GM18868 (cell line): ENCODE results near the gene GRIP1.

Experiments
- ATAC-seq: cut with Tn5 transposase; IDR thresholded peaks from one replicate; pipeline ENCODE4 v1.9.1; 2021; ENCODE audit warnings: mild to moderate bottlenecking, moderate library complexity; ENCODE audit not compliant: unreplicated experiment

Gene GRIP1

GRCh38 chr12:66602483-66603143 is 76.3 kb downstream of the GRIP1 start:
- no peak for ATAC-seq

- no peak for ATAC-seq
Observed at GRCh38 chr12:66600903-66601302, 78.0 kb downstream of the GRIP1 start.

DNA sequence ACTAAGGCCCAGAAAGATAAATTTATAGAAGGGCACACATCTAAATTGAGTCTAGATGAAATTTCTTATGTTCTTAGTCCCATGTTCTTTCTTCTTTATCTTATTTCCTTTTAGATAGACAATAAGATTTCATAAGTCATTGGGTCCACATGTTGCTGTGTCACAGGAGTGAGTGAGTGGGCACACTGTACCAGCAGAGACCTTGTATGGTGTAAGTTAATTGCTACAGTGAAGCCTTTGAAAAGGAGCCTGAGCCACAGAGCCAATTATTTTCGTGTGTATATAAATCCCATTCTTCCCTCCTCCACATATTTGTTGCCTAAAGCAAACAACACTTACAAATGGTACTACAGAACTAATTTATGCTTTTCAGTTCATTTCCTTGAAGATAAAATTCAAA is 79.1 kb downstream of the GRIP1 start:
- no peak for ATAC-seq

GRCh38 chr12:66598608-66599007 is 80.3 kb downstream of the GRIP1 start:
- no peak for ATAC-seq

GRCh38 chr12:66598079-66598478 is 80.8 kb downstream of the GRIP1 start:
- no peak for ATAC-seq

GRCh38 chr12:66596199-66596598 is 82.7 kb downstream of the GRIP1 start:
- no peak for ATAC-seq

DNA sequence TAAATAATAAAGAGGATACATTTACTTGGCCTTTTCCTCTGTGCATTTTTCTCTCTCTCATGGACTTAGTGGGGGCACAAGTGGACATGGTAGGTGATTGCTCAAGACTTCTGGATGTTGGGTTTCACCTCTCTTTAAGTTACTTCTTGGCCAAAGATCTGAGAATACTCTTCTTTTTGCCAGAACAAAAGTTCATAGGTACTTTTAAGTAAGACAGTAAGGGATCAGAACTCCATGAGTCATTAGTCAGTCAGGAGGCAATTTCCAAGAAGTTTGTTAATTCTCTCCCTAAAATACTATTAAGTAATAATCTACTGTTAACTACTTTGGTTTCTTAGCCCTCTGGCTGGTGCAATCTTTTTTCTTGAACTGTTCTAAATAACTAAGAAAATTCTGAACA is 84.2 kb downstream of the GRIP1 start:
- no peak for ATAC-seq

DNA sequence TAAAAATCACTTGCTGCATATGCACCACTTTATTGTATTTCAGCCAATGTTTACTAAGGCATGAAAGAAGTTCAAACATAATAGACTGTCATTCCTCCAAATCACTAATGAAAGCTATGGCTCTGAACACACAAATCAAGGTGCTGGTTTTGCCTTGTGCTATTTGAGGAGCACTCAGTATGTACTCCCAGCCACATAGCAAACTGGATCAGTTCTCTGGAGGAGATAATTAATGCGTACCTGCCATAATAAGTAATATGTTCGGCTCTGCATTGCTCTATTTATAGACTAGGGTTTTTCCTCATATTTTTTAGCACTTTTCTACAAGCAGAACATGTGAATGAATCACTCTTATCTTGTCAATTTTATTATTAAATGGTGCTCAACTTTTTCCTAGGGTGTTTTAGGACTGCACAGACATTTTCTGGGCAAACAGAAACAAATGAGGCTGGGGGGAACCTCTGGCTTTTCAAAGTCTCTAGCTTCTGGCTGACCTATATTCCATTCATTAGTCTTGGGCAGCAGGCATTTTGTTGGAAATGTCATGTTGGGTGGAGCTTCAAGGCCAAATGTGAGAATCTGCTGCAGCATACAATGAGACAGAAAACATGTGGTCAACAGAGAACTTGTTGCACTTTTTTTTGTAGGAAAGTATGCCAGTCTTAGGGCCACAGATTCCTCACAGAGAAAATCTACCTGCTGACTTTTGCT is 88.4 kb downstream of the GRIP1 start:
- ATAC-seq = no peak

DNA sequence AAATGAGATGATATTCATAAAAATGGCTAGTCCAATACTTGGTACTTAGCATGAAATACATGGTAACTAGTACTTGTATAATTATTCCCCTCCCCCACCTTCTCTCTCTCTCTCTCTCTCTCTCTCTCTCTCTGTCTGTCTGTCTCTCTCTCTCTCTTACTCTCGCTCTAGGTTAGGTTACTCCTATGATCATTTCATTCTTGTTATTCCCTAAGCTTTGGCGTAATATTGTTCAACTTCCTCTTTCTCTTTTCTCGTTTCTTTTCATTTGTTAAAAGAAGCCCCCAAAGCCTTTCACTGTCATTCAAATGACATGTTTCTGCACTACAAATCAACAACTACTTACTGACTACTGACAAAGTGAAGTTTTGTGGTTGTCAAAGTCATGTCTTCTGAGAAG is 89.8 kb downstream of the GRIP1 start:
- ATAC-seq = peak; percentile 68

- peak; percentile 65 for ATAC-seq
Observed at GRCh38 chr12:66587912-66588311, 91.0 kb downstream of the GRIP1 start.

- ATAC-seq = no peak
Observed at GRCh38 chr12:66584673-66585072, 94.2 kb downstream of the GRIP1 start.

- ATAC-seq = peak; percentile 81
Observed at GRCh38 chr12:66573605-66574004, 105.3 kb downstream of the GRIP1 start.

DNA sequence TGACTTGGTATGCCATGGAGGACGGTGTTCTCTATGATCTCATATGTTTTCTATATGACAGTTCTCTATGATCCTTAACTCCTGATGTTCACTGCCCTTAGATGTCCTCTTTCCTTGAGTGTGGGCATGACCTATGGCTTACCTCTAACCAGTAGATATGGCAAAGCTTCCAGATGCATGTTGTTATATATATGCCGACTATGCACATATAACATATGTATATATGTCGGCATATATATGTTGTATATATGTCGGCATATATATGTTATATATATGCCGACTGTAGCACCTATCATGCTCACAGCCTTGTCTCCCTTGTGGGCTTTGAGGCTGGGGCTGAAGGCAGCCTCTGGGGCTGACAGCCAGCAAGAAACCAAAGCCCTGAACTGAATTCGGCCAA is 106.0 kb downstream of the GRIP1 start:
- no peak for ATAC-seq

DNA sequence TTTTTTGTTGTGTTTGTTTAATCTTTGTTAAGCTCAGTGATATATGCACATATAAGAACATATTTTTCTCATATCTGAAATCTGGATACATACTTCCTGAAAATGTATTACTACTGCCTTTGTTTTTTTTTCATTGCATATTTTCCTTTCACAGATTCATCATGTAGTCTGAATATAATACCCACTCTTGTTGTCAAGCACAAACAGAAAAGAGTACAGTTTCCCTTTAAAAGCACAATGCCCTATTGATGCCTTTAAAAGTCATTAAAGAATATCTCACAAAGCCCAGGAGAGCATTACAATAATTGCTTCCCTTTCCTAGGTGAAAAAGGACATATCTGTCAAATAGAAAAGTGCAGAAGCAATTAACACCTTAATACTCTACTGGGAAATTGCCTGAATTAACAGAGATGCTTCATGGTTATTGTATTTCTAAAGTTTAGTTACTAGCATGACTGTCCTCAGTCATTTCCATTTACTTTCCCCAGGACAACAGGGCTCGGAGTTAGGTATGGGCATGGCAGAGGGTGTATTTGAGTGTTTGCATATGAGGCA is 107.4 kb downstream of the GRIP1 start:
- ATAC-seq = no peak

GRCh38 chr12:66563220-66563619 is 115.7 kb downstream of the GRIP1 start:
- ATAC-seq = no peak

GRCh38 chr12:66555113-66555512 is 123.8 kb downstream of the GRIP1 start:
- ATAC-seq = no peak

DNA sequence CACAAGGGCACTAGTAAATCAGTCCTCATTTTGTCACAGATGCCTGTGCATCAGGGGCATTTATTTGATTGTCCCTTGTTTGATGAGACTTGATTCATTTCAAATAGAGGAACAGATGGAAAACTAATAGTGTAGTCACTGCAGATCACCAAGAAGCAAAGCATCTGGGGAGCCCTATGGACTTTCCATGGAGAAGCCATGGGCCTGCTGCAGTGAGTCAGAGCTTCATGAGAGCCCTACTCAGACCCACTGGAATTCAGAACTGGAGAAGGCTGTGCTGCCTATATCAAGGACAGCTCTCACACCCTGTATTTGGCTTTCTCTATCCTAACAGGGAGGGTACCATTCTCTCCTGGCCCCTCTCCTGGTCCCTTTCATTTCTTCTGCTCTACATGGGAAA is 126.2 kb downstream of the GRIP1 start:
- no peak for ATAC-seq

- ATAC-seq = no peak
Observed at GRCh38 chr12:66550626-66551025, 128.2 kb downstream of the GRIP1 start.

DNA sequence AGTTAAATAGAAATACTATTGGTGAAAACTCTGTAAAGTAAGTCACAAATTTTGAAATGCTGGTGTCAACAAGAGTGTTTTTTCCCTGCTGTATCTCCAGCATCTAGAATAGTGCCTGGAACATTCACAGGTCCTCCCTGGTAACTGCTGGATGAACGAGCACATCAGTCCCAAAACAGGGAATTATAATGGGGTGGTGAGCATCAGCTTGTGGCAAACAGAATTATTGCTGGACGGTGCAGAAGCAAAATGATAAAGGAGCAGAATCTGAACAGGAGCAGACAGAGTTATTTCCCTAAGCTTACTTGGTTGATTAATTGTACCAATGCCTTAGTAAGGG is 129.9 kb downstream of the GRIP1 start:
- peak; percentile 11 for ATAC-seq

GRCh38 chr12:66548338-66549049 is 130.4 kb downstream of the GRIP1 start:
- ATAC-seq = peak; percentile 76

DNA sequence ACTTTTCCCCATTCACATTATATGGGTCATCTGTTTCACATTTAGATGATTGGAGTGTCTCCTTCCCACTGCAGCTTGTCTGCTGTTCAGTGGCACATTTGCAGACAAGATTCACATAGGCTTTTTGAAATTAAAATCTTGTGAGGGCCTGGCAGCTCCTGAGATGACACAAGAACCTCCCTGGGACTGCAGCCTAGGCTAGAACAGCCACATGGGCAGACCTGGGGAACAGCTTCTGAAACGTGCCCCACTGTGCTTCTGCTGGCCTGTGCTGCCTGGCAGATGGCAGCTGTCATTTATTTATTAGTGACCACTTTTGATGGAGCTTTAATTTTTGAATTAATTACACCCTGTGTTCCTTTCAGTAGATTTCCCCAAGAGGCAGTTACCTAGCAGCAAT is 137.4 kb downstream of the GRIP1 start:
- ATAC-seq = no peak

GRCh38 chr12:66539431-66539830 is 139.4 kb downstream of the GRIP1 start:
- no peak for ATAC-seq
